Measurements from ENCODE around the gene UFC1.
A peak's percentile ranks its signal among the peaks of the same experiment; 100 is the strongest.

UFC1 gene

DNA sequence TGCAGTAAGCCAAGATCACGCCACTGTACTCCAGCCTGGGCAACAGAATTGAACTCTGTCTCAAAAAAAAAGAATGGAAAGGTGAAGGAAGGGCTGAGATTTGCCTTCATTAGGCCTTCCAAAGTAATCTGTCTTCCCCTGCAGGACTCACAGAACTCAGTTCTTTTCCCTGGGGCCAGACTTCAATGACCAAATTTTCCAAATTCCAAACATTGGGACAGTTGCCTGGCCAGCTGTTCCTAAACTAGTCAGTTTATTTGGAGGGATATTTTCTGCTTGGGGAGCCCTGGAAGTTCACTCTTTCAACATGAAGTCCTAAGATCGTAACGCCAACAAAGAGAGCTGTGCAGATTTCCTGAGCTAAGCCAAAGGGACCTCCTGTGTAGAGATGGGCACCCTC, 15.9 kb upstream of the UFC1 start:
- no peak for DNase-seq

DNA sequence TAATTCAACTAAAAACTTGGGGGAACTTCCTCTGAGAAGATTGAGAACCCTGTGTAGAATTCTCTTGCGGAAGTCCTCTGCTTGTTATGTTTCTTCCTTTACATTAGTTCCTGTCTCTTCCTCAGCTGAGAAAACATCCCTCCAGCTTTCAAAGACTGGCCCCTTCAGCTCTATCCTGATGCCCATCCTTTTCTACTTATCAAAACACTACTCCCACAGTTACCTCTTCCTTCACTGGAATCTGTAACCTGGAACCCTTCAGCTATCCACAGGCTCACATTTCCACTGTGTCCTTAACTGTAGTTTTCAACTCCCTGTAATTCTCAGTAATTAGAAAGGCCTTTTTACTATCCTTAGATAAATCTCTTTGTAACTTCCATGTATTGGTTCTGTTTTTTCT, 15.3 kb upstream of the UFC1 start:
- no peak for DNase-seq

DNA sequence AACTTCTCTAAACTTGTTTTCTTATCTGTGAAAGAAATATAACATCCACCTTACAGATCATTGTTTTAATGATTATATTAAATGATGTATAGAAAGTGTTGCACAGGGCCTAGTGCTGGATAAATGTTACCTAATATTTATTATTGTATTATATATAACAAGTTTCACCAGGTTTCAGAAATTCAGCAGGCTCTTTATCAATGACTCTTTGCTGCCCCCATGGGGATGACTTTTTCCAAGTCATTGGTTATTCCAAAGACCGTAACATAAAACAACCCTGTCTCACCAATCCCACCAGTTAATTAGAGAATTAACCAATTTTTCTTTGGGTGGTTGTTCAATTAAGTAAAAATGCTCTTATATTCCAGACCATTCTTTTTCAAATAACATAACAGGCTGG, 14.0 kb upstream of the UFC1 start:
- no peak for DNase-seq

DNA sequence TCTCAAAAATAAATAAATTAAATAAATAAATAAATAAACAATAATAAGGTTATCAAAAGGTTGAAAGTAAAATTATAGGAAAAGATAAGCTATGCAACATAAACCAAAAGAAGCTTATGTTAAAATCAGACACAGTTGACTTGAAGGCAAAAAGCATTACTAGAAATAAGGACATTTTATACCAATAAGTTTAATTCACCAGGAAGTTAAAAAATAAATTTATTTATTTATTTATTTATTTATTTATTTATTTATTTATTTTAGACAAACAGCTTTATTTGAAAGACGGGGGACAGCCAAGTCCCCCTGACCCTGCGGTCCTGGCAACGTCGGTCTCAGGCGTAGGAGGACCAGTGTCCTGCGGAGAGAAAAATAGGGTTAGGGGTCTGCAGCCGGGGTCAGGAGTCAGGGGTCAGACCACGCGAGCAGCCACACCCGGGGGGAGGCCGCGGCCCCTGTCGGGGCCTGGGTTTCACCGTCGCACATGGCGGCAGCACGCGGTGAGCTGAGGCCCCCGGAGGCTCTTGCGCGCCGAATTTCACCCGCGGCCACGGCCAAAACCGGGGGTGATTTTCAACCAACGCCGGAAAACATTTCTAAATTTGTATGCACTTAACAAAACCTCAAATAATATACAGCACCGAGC, 12.9 kb upstream of the UFC1 start:
- no peak for DNase-seq

DNA sequence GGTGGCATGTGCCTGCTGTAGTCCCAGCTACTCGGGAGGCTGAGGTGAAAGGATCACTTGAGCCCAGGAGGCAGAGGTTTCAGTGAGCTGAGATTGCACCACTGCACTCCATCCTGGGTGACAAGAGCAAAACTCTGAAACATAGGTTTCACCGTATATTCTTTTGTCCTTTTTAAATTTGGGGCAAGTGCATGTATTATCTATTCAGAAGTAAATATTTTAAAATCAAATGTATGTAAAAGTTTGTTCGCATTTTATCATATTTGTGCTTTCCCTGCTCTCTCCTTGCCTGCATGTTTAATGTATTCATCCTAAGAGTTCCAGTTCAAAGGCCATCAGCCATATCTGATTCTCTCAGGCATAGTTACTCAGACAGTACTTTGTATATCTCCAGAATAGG, 7.9 kb upstream of the UFC1 start:
- DNase-seq, result no peak

DNA sequence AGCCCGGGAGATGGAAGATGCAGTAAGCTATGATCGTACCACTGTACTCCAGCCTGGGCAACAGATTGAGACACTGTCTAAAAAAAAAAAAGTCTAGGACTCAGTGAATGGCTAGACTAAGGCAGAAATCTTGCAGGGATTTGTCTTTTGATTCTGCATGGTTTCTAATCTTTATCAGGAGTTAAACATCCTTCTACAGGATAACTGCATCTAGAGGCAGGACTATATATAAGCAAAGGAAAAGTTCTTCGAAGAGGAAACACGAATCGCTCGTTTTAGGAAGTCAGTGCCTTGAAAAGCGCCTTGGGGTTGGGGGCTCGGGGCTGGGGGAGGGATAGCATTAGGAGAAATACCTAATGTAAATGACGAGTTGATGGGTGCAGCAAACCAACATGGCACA, 602 bp upstream of the UFC1 start:
- DNase-seq, result no peak

DNA sequence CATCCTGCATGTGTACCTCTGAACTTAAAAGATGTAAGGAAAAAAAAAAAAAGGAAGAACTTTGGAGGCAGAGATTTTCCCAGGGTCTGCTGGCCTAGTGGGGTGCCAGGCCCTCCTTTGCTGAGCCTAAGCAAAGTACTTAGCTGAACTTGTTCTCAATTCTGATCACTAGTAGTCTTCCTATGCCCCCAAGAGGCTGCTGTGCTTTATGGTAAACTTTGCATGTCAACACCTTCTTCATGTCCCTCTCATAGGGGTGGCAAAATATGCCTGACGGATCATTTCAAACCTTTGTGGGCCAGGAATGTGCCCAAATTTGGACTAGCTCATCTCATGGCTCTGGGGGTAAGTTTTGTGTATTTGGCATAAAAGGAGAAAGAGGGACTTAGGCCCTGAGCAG, 4.1 kb downstream of the UFC1 start:
- DNase-seq, result no peak

DNA sequence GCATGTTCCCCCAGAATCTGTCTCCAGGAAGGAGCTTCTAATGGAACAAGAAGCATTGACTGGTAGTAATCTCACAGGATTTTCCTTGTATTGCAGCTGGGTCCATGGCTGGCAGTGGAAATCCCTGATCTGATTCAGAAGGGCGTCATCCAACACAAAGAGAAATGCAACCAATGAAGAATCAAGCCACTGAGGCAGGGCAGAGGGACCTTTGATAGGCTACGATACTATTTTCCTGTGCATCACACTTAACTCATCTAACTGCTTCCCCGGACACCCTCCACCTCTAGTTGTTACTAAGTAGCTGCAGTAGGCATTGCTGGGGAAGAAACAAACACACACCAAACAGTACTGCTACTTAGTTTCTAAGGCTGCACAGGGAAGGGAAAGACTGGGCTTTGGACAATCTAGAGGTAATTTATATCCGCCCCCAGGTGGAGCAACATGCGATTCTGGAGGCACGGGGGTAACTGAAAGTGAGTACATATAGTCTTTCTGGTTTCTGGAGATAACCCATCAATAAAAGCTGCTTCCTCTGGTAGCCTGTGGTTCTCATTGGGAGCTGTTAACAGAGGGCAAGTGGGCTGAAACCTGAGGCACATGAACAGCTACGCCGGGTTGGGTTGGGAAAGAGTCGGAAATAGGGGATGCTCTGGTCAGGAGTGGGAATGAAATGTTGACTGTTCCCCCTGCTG, 4.7 kb downstream of the UFC1 start:
- no peak for DNase-seq

DNA sequence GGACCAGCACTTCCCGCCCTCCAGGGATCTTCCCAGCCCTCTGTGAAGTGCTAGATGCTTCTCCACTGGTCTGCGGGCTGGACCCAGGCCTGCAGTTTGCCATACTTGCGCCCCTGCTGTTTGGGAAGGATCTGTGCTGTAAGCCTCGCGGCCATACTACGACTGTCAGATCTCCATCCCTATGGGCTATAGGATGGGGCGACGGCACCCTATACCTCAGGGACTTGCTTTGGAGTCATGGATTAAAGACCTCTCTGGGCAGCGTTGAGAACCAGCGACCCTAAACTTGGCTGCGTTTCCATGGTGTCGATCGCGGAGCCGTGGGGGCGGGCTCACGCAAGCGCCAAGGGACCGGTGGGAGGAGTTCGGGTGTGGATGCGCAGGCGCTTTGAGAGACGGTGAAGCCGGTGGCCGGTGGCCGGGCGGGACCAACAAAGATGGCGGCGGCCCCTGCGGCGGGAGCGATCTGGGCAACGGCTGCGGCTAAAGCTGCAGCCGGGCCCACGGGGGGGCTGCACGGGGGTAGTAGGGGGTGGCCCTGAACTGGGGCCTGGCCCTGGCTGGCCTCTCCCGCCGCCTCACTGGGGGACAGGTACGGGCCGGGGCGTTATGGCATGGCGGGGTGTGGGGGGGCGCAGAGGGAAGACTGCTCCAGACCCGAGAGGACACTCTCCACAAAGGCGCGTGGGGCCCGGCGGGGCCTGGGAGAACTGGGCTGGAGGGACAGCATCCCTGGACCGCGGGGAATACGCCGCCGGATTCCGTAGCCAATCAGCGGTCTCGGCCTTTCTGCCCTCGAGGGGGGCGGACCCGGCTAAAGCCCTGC, 5.5 kb downstream of the UFC1 start, which contains the start of gene USP21:
TSS of gene USP21 (plus strand) at position 414 of the 826 bp plus-strand sequence. CDS start 1,141 bp downstream, outside the sequence.
- DNase-seq, result peak; percentile 97

DNA sequence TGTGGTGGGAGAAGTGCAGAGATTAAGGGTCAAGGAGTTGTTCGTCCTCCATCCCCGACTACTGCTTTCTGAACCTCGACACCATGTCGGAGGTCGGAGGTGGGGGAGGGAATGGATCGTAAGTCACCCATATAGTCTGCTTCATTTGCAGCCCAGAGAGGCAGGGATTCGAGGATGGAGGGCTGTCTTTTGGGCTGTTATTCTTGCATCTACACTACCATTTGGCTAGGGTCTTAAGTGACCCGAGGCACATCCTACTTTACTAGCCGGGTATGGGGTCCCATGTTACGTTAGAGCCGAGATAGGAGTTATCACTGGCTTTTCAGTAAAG, 6.1 kb downstream of the UFC1 start:
- no peak for DNase-seq

DNA sequence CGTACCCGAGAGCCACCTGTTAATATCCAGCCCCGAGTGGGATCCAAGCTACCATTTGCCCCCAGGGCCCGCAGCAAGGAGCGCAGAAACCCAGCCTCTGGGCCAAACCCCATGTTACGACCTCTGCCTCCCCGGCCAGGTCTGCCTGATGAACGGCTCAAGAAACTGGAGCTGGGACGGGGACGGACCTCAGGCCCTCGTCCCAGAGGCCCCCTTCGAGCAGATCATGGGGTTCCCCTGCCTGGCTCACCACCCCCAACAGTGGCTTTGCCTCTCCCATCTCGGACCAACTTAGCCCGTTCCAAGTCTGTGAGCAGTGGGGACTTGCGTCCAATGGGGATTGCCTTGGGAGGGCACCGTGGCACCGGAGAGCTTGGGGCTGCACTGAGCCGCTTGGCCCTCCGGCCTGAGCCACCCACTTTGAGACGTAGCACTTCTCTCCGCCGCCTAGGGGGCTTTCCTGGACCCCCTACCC, 6.9 kb downstream of the UFC1 start:
- no peak for DNase-seq

DNA sequence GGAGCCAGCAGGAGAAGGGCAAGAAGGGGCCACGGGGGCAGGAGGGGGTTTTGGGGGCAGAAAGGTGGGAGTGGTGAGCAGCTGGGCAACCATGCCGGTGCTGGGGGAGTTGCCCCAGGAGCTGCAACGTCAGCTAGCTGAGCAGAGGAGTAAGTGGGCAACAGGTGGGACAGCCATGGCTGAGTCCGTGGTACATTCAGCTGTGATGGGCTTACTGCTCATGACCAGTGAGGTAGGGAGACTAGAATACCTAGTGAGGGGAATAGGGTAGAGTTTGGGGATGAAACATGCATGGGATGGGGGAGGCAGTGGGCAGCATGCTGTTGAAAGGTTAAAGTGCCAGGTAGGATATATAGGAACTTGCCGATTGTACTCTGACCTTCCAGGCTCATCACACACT, 7.9 kb downstream of the UFC1 start:
- no peak for DNase-seq

DNA sequence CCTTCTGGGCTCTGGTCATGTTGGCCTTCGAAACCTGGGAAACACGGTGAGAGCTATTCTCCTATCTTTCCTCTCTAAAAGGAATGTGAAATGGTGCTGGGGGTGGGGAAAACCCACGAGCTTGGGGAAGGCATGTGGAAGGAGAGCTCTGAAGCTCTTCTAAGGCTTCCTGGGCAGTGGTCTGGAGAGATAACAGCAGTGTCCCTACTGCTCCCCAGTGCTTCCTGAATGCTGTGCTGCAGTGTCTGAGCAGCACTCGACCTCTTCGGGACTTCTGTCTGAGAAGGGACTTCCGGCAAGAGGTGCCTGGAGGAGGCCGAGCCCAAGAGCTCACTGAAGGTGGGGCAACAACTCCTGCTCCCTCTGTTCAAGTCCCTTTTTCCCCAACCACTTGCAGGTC, 8.3 kb downstream of the UFC1 start:
- DNase-seq, result no peak

DNA sequence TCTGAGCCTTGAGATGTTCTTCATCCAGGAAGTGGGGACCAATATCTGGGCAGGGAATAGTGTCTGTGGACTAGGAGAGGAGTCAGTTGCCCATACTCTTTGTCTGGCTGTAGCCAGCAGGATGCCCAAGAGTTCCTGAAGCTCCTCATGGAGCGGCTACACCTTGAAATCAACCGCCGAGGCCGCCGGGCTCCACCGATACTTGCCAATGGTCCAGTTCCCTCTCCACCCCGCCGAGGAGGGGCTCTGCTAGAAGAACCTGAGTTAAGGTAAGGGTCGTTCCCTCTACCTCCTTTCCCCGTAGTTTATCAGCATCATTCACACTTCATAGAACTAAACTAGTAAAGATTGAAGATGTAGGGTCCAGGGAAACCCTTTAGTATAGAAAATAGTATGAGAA, 9.0 kb downstream of the UFC1 start:
- no peak for DNase-seq

DNA sequence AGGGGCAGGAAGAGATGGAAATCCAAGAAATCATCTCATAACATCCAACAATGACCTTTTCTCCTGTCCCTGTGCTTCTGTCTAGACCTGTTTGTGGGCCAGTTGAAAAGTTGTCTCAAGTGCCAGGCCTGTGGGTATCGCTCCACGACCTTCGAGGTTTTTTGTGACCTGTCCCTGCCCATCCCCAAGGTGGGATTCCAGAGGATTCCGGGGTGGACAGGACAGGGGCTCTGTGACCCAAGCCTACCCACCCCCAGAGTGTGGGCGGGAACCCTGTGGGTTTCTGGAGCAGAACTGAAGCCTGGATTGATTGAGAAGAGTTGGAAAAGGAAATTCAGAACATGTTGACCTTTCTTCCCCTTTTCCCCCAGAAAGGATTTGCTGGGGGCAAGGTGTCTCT, 10.0 kb downstream of the UFC1 start:
- DNase-seq, result no peak

DNA sequence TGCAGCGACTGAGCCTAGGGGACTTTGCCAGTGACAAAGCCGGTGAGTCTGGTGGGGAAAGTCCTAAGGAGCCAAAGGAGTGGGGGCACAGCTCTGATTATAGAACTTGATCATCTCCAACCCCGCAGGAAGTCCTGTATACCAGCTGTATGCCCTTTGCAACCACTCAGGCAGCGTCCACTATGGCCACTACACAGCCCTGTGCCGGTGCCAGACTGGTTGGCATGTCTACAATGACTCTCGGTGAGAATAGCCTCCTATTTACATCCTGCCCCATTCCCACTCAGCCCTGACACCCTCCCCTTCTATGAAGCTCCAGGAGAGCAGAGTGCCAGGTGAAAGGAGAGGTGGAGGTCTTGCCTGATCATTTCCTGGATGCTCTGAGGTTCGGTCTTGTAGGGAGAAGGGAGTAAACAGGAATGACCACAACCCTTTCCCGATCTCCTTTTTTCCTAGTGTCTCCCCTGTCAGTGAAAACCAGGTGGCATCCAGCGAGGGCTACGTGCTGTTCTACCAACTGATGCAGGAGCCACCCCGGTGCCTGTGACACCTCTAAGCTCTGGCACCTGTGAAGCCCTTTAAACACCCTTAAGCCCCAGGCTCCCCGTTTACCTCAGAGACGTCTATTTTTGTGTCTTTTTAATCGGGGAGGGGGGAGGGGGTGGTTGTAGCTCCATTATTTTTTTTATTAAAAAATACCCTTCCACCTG, 11.3 kb downstream of the UFC1 start:
- DNase-seq, result no peak

DNA sequence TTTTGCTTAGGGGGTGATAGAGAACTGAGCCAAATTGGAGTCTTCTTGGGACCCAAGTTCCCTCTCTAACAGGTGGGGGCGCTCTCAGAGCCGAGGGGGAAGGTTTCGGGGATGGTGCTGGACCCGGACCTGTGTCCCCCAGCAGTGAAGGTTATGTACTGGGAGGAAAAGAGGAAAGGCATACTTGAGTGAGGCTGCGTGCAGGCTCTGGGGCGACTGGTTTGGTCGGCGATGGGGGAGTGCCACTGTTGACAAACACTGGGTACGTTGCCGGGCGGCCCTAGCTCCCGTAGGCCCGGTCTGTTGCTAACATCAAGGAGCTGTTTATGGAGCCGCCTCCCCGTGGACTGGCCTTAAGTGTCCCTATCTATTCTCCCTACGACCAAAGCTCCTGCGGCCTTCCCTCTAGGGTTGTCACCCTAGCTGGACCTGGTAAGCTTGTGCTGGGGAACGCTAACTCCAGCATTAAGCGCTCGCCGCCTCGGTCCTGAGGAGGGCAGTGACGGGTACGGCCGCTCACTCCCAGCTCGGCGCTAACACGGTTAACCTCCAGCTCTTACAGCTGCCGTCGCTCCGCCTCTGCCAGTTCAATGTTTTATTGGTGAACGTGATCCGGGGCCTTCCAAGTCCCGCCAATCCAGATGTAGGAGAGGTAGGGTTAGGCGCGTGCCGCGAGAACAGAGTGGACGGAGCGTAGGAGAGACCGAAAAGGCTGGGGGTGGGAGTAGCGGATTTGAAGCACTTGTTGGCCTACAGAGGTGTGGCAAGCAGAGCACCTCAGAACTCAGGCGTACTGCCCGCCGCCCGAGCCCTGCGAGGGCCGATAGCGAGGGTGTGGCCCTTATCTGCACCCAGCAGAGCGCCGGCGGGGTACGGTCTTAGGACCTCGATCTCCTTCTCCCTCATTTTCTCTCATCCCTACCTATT, 12.2 kb downstream of the UFC1 start, which contains the start of gene PPOX:
TSS of gene PPOX (plus strand) at position 685 of the 927 bp plus-strand sequence. CDS start 422 bp downstream, outside the sequence.
- peak; percentile 79 for DNase-seq

DNA sequence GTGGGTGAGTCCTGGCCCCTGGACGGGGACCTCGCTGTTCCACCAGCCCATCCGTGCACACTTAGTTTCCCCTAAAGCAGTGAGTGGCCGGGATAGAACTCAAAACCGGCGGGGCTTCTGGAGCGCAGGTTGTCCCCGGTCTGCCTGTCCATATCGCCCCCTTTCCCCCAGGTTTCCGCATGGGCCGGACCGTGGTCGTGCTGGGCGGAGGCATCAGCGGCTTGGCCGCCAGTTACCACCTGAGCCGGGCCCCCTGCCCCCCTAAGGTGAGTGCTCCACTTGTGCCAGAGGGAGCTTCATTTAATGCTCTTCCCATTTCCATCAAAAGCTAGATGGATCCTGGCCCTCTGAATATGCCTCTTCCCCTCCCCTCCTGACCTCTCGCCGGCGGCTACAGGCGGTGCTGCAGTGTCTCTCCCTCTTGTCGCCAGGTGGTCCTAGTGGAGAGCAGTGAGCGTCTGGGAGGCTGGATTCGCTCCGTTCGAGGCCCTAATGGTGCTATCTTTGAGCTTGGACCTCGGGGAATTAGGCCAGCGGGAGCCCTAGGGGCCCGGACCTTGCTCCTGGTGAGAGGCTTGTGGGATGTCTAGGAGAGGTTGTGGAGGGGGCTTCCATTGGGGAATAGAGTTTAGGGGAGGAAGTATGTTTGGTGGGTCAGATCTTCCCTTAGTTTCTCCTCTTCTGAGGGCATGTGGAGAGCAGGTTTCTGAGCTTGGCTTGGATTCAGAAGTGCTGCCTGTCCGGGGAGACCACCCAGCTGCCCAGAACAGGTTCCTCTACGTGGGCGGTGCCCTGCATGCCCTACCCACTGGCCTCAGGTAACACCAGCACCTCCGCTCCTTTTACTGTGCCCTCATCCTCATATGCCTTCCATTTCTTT, 13.1 kb downstream of the UFC1 start:
- no peak for DNase-seq

DNA sequence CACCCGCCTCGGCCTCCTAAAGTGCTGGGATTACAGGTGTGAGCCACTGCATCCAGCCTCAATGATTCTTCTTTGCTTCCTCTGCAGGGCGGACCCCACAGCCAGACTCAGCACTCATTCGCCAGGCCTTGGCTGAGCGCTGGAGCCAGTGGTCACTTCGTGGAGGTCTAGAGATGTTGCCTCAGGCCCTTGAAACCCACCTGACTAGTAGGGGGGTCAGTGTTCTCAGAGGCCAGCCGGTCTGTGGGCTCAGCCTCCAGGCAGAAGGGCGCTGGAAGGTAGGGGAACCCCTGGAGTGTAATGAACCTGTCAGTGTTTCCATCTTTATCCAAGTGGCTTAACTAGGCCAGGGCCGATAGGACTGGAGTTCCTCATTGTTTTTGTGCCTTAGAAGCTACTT, 15.1 kb downstream of the UFC1 start:
- DNase-seq, result no peak

DNA sequence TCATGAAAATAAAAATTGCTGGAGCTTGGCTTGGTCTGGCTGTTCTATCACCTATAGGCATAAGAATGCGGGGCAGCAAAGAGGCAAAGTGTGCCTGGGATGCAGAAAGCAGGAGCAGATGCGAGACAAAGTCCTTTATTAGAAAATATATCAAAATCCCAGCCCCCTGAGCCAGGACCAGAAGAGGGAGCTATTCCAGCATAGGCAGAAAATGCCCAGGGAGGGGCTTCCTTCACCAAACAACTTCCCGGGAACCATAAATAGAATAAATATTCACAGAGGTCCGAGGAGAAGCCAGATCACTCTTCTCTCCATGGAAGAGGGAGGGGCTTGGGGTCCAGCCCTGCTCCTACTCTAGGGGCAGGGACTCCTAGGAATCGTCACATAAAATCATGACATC, 17.4 kb downstream of the UFC1 start:
- no peak for DNase-seq

DNA sequence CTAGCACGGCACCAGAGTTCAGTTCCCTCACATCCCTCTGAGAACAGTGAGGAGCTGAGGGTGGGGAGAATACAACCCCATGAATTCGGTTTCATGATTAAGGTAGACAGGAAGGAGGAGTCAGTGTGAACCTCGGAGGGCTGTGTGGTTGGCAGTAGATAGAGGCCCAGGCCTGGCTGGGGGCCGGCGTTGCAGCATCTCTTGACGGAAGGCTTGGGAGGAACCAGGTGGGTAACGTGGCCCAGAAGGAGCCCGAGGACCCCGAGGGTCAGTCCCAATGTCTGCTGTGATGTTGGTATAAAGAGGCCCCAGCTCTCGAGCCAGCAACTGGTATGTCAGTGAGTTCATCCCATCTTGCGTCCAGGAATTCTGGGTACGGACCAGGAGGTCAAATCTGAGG, 17.9 kb downstream of the UFC1 start:
- no peak for DNase-seq

Measured in 8988T (cell line).